ENCODE results near the gene ZSWIM7. TPM values are rescaled to one million over a fixed set of nuclear protein-coding genes. Genes with fewer than 3 reads are reported as not detected.
A peak's percentile ranks its signal among the peaks of the same experiment; 100 is the strongest.

The ZSWIM7 gene, protein sequence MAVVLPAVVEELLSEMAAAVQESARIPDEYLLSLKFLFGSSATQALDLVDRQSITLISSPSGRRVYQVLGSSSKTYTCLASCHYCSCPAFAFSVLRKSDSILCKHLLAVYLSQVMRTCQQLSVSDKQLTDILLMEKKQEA
- 7.0 and 9.9 TPM in 2 replicates for total RNA-seq (2012; rRNA removed)

DNA sequence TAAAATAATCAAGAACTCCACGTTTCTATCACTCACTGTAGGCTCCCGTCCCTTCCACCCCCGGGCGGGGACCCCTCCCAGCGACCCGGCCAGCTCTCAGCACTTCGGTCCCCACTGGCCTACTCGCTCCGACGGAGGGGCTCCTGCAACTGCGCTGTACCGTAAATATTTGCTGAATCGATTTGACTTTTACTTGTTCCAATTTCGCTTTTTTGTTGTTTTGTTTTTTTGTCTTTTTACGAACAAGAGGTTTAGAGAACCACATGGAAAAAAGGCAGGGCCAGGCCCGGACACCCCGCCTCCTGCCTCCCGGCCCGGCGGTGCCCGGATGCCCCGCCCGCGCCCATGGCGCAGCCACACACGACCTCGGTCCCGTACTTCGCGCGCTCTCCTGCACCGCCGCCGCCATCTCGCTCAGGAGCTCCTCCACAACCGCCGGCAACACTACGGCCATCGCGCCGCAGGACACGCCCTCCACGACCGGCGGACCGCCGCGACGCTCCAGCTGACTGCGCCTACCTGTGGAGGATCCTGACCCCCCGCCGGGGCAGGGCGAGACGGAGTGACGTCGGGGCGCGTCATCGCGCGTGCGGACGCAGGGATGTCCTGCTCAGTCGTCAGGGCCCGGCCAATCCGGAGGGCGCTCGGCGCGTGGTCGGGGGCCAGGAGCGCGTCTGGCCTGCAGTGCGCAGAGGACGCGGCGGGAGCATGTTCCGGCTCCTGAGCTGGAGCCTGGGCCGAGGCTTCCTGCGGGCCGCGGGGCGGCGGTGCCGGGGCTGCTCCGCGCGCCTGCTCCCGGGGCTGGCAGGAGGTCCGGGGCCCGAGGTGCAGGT, at the start of gene ZSWIM7, which contains the start of gene TTC19:
TSS of gene ZSWIM7 (minus strand) at position 564 of the 833 bp plus-strand sequence. CDS start at position 454, 110 bp downstream.
TSS of gene TTC19 (plus strand) at position 684 of the 833 bp plus-strand sequence. CDS start at position 709, 25 bp downstream.
- Histone ChIP-seq H3K4me1 (ENCODE audit: control insufficient read depth, insufficient read depth, low read length) (peaks cover 18% of the 10 kb centered on the region), H3K36me3 (ENCODE audit: insufficient read depth, low read length) (peaks cover 33% of the 10 kb centered on the region), H3K9ac (ENCODE audit: low read depth, low read length) (peak within 1 kb of the TSS; percentile 99)

DNA sequence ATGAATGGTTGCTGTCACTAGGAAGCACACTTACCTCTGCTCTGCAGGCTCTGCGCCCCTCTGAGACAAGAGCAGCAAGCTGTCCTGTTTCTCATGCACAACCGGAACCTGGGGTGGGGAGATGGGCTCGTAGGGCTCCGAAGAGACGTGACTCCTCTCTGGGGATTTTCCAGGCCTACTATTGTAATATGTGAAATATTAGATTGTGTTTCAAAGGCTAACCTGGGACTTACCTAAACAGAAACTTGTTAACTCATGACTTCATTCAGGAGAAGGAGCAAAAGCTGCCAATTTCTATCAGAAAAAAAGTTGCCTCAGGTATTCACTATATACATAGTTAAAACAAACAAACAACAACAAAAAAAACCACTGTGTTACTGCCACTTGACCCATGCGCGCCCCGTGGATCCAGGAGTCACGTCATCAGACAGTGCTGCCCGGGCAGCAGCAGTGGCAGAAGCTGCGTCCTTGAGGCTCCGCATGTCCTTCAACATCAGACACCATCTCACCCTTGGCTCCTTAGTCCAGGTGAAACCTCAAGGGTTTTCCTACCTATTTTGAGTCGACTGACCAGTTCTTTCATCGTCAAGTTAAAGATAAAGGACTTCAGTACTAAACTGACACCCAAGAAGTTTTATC, 49.4 kb upstream of the ZSWIM7 start:
- Histone ChIP-seq H3K4me3 (ENCODE audit: low read length) (no peak overlapping the region), H3K9ac (ENCODE audit: low read depth, low read length) (no peak overlapping the region), H3K36me3 (ENCODE audit: insufficient read depth, low read length) (peaks cover 67% of the 10 kb centered on the region), H3K4me2 (ENCODE audit: low read length) (no peak overlapping the region), H3K9me3 (replicated peaks; ENCODE audit: low read length) (no peaks in the 10 kb centered on the region), H3K27me3 (ENCODE audit: control insufficient read depth, insufficient read depth, low read length) (no peaks in the 10 kb centered on the region), H3K4me1 (ENCODE audit: control insufficient read depth, insufficient read depth, low read length) (no peaks in the 10 kb centered on the region)

More for the DNA sequence above, at the start of gene ZSWIM7, which contains the start of gene TTC19:
- Histone ChIP-seq H3K4me2 (ENCODE audit: low read length) (peak within 1 kb of the TSS; percentile 95), H3K4me3 (ENCODE audit: low read length) (peak within 1 kb of the TSS; percentile 95), H3K9me3 (replicated peaks; ENCODE audit: low read length) (peaks cover 4% of the 10 kb centered on the region), H3K27me3 (ENCODE audit: control insufficient read depth, insufficient read depth, low read length) (no peaks in the 10 kb centered on the region)

DNA sequence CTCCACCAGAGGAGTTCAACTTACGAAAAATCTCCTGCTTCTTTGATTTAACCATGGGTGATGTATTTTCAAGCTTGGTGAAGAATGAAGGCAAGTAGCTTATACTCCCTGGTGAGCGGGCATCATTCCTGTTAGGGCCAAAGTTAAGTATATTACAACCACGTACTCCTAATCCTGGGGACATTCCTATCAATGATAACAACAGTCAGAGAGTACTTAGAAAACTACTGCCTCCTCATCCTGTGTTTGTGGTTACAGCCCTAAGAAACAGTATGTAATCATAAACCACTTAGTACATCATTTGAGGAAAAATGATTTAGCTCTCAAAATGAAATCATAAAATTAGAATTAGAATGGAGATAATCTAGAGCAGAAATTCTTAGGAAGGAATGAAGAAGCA, 47.5 kb upstream of the ZSWIM7 start:
- Histone ChIP-seq H3K4me3 (ENCODE audit: low read length) (no peak overlapping the region), H3K36me3 (ENCODE audit: insufficient read depth, low read length) (peaks cover 62% of the 10 kb centered on the region), H3K27me3 (ENCODE audit: control insufficient read depth, insufficient read depth, low read length) (no peaks in the 10 kb centered on the region), H3K9ac (ENCODE audit: low read depth, low read length) (no peak overlapping the region), H3K4me2 (ENCODE audit: low read length) (no peak overlapping the region), H3K4me1 (ENCODE audit: control insufficient read depth, insufficient read depth, low read length) (no peaks in the 10 kb centered on the region), H3K9me3 (replicated peaks; ENCODE audit: low read length) (no peaks in the 10 kb centered on the region)

DNA sequence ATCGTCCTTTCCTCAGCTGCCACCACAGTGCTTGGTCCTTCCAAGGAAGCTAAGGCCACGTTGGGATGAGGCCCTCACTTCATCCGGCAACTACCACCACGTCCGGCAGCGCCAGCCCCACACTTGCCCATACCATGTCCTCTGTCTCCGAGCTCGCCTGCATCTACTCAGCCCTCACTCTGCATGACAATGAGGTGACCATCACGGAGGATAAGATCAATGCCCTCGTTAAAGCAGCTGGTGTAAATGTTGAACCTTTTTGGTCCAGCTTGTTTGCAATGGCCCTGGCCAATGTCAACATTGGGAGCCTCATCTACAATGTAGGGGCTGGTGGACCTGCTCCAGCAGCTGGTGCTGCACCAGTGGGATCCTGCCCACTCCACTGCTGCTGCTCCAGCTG, 45.0 kb upstream of the ZSWIM7 start:
- Histone ChIP-seq H3K9me3 (replicated peaks; ENCODE audit: low read length) (no peaks in the 10 kb centered on the region), H3K36me3 (ENCODE audit: insufficient read depth, low read length) (peaks cover 58% of the 10 kb centered on the region), H3K4me2 (ENCODE audit: low read length) (no peak overlapping the region), H3K9ac (ENCODE audit: low read depth, low read length) (no peak overlapping the region), H3K27me3 (ENCODE audit: control insufficient read depth, insufficient read depth, low read length) (no peaks in the 10 kb centered on the region), H3K4me1 (ENCODE audit: control insufficient read depth, insufficient read depth, low read length) (no peaks in the 10 kb centered on the region), H3K4me3 (ENCODE audit: low read length) (no peak overlapping the region)

DNA sequence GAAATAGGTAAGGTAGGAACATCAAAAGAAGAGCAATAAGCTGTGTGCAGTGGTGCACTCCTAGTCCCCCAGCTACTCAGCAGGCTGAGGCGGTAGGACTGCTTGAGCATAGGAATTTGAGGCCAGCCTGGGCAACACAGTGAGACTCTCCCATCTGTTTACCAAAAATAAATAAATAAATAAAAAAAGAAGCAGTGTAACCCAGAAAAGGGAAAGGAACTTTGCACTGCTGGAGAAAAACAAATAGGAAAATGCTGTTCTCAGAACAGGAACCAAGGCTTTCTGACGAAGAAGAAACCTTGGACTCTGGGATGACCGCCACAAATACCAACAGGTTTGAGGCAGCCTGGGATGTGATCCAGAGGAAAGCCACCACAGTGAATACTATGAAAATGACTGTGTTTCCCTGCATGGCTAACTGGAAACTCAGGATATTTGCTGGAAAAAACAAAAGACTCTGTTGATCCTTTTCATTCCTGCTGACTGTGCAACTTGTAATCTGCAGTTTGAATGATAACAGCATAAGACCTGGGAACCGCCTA, 41.3 kb upstream of the ZSWIM7 start:
- Histone ChIP-seq H3K9ac (ENCODE audit: low read depth, low read length) (no peak overlapping the region), H3K27me3 (ENCODE audit: control insufficient read depth, insufficient read depth, low read length) (no peaks in the 10 kb centered on the region), H3K9me3 (replicated peaks; ENCODE audit: low read length) (no peaks in the 10 kb centered on the region), H3K4me2 (ENCODE audit: low read length) (no peak overlapping the region), H3K36me3 (ENCODE audit: insufficient read depth, low read length) (peaks cover 48% of the 10 kb centered on the region), H3K4me3 (ENCODE audit: low read length) (no peak overlapping the region), H3K4me1 (ENCODE audit: control insufficient read depth, insufficient read depth, low read length) (peaks cover 14% of the 10 kb centered on the region)

DNA sequence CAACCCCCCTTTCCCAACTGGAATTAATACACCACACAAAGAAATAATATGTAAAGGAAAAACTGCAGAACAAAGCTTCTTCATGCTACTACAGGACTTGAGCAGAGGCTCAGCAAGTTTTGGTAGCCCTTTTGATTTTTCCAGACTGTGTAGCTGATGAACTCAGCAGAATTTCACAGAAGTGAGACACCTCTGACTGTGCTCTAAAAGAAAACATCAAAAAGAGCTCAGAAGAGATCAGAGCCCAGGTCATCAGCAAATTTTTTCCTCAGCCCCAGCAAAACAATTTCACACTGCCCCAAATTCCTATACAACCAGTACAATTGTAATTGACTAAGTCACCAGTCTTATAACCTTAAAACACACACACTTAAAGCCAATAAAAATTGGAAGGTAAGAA, 38.1 kb upstream of the ZSWIM7 start:
- Histone ChIP-seq H3K36me3 (ENCODE audit: insufficient read depth, low read length) (peaks cover 54% of the 10 kb centered on the region), H3K4me2 (ENCODE audit: low read length) (no peak overlapping the region), H3K27me3 (ENCODE audit: control insufficient read depth, insufficient read depth, low read length) (no peaks in the 10 kb centered on the region), H3K9ac (ENCODE audit: low read depth, low read length) (no peak overlapping the region), H3K9me3 (replicated peaks; ENCODE audit: low read length) (no peaks in the 10 kb centered on the region), H3K4me1 (ENCODE audit: control insufficient read depth, insufficient read depth, low read length) (peaks cover 14% of the 10 kb centered on the region), H3K4me3 (ENCODE audit: low read length) (no peak overlapping the region)

DNA sequence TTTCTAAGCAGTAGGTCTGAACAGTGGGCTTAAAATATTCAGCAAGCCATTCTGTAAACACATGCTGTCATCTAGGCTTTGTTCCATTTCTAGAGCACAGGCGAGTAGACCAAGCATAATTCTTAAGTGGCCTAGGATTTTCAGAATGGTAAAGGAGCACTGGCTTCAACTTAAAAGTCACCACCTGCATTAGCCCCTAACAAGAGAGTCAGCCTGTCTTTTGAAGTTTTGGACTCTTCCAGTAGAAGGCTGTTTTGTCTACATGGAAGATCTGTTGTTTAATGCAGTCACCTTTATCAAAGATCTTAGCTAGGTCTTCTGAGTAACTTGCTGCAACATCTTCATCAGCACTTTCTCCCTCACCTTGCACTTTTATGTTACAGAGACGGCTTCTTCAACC, 36.8 kb upstream of the ZSWIM7 start:
- H3K4me2 ChIP-seq (ENCODE audit: low read length): no peak overlapping the region

DNA sequence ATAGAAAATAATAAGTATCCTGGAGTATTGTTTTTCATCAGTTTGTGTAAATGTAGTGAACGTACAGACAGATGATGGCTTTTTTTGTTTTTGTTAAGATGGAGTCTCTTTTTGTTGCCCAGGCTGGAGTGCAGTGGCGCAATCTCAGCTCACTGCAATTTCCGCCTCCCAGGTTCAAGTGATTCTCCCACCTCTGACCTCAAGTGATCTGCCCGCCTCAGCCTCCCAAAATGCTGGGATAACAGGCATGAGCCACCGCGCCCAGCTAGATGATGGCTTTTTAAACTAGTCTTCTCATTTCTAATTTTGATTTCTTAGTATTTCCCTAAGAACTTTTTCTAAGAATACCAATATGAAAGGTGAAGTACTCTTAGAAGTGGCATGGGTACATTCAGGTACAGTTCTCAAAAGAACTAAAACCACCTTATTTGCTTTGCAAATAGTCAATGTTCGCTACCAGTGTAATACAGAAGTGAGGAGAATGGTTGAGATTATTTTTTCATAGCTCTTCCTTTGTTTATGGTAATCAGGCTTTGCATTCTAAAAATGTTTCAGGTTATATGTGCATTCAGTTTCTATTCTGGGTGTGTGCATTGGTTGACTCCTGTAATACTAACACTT, 34.3 kb upstream of the ZSWIM7 start:
- peaks cover 22% of the 10 kb centered on the region for H3K4me1 ChIP-seq (ENCODE audit: control insufficient read depth, insufficient read depth, low read length)
- peaks cover 75% of the 10 kb centered on the region for H3K36me3 ChIP-seq (ENCODE audit: insufficient read depth, low read length)
- no peak overlapping the region for H3K9ac ChIP-seq (ENCODE audit: low read depth, low read length)

More for the DNA sequence above, 36.8 kb upstream of the ZSWIM7 start:
- no peak overlapping the region for H3K9ac ChIP-seq (ENCODE audit: low read depth, low read length)
- no peak overlapping the region for H3K4me3 ChIP-seq (ENCODE audit: low read length)
- H3K27me3 ChIP-seq (ENCODE audit: control insufficient read depth, insufficient read depth, low read length): no peaks in the 10 kb centered on the region
- H3K9me3 ChIP-seq (replicated peaks; ENCODE audit: low read length): no peaks in the 10 kb centered on the region
- H3K36me3 ChIP-seq (ENCODE audit: insufficient read depth, low read length): peaks cover 58% of the 10 kb centered on the region
- peaks cover 14% of the 10 kb centered on the region for H3K4me1 ChIP-seq (ENCODE audit: control insufficient read depth, insufficient read depth, low read length)

DNA sequence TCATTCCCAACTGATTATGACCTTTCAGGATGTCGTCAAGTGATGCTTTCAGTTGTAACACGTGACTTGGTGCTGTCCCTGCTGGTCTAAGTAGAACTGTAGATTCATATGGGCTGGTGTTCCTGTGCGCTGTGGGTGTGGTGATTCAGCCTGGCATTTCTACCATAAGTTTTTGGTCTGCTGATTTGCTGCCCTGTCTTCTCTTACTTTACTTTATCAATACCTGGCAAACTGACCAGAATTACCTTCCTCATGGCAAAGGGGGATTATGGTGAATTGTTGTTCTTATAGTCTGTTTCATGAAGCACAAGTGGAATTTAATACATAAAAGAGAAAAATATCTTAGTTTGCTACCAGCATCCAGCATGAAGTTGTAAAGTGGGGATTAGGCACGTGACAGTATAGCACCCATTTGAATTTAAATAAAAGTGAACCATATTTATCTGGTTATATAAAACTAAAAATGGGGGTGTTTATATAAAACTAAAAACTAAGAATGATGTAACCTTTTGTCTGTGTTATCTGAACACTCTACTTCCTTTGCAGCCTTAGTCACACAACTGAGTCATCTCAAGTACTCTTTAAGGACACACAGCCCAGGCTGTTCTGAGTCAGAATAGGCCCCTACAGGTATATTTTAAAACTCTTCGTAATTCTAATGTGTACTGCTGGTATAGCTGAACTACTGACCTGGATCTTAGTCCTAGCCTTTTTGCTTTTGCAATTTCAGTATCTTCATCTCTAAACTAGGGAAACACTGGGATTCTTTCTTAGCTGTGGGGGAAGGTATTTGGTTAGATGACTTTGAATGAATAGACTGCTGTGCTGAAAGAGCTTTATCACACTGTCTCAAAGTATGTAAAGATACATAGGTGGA, 28.4 kb upstream of the ZSWIM7 start:
- Histone ChIP-seq H3K4me2 (ENCODE audit: low read length) (peak overlapping the region; percentile 67), H3K27me3 (ENCODE audit: control insufficient read depth, insufficient read depth, low read length) (no peaks in the 10 kb centered on the region), H3K4me1 (ENCODE audit: control insufficient read depth, insufficient read depth, low read length) (peaks cover 27% of the 10 kb centered on the region), H3K9ac (ENCODE audit: low read depth, low read length) (peak overlapping the region; percentile 47), H3K36me3 (ENCODE audit: insufficient read depth, low read length) (peaks cover 89% of the 10 kb centered on the region), H3K9me3 (replicated peaks; ENCODE audit: low read length) (no peaks in the 10 kb centered on the region), H3K4me3 (ENCODE audit: low read length) (peak overlapping the region; percentile 24)

More for the DNA sequence above, 34.3 kb upstream of the ZSWIM7 start:
- H3K27me3 ChIP-seq (ENCODE audit: control insufficient read depth, insufficient read depth, low read length): no peaks in the 10 kb centered on the region
- no peak overlapping the region for H3K4me2 ChIP-seq (ENCODE audit: low read length)
- H3K4me3 ChIP-seq (ENCODE audit: low read length): no peak overlapping the region
- no peaks in the 10 kb centered on the region for H3K9me3 ChIP-seq (replicated peaks; ENCODE audit: low read length)

DNA sequence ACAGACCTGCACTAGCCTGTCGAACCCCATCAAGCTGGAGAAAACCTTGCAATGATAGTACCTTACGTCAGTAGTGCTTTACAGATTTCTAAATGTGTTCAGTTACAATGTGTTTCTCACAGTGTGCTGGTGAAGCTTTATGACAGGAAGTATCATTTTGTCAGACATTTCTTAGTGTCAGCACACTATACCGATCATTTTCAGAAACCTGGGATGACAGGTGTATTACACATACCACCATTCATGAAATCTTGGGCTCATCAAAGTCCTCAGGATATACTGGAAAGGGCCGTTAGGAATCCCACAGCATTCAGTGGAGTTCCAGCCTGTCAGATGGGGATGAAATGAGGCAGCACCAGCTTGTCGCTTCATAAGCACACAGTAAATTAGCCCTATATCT, 27.4 kb upstream of the ZSWIM7 start:
- H3K4me1 ChIP-seq (ENCODE audit: control insufficient read depth, insufficient read depth, low read length): peaks cover 27% of the 10 kb centered on the region
- H3K36me3 ChIP-seq (ENCODE audit: insufficient read depth, low read length): peaks cover 86% of the 10 kb centered on the region
- no peak overlapping the region for H3K4me2 ChIP-seq (ENCODE audit: low read length)
- H3K27me3 ChIP-seq (ENCODE audit: control insufficient read depth, insufficient read depth, low read length): no peaks in the 10 kb centered on the region
- no peak overlapping the region for H3K4me3 ChIP-seq (ENCODE audit: low read length)
- no peak overlapping the region for H3K9ac ChIP-seq (ENCODE audit: low read depth, low read length)
- H3K9me3 ChIP-seq (replicated peaks; ENCODE audit: low read length): no peaks in the 10 kb centered on the region

Data from skeletal muscle satellite cell (primary cell).